ENCODE data around the gene MED25.

- TF ChIP-seq CTCF (conservative IDR thresholded peaks at IDR 0.05; ENCODE audit: low read depth, low read length) (no peak), SMC3 (IDR thresholded peaks at IDR 0.05; ENCODE audit: low read depth, low read length) (no peak), CEBPB (IDR thresholded peaks at IDR 0.05; ENCODE audit: low read depth, low read length) (no peak), MXI1 (IDR thresholded peaks at IDR 0.05; ENCODE audit: borderline replicate concordance, low read depth, low read length) (no peak), RAD21 (IDR thresholded peaks at IDR 0.05; ENCODE audit: low read length) (no peak), RFX5 (IDR thresholded peaks at IDR 0.05; ENCODE audit: low read depth, low read length) (no peak), USF2 (IDR thresholded peaks at IDR 0.05; ENCODE audit: low read depth, low read length) (no peak), FOS (IDR thresholded peaks at IDR 0.05; ENCODE audit: low read depth, low read length) (no peak), BHLHE40 (IDR thresholded peaks at IDR 0.05; ENCODE audit: low read depth, low read length) (no peak), CHD1 (IDR thresholded peaks at IDR 0.05; ENCODE audit: low read depth, low read length) (no peak), POLR2A (IDR thresholded peaks at IDR 0.05; ENCODE audit: low read depth, low read length) (no peak), ELK1 (IDR thresholded peaks at IDR 0.05; ENCODE audit: borderline replicate concordance, low read depth, low read length) (no peak), NFE2L2 (IDR thresholded peaks at IDR 0.05; ENCODE audit: low read depth, low read length) (no peak)
These were observed 25.1 kb upstream of the MED25 start for GRCh38 chr19:49792829-49793560.

Measured in IMR-90 (cell line).